Parathyroid adenoma (tissue), 2 donors: ENCODE measurements around the gene AGAP1.

ENCODE experiments used
- H2AFZ ChIP-seq: fragments of 300-600 bp; sonication (generic); one replicate; pipeline ENCODE4 v1.7.0; 2017; ENCODE audit warnings: antibody characterized with exemption, mild to moderate bottlenecking
- H3K27ac ChIP-seq: fragments of 300-600 bp; sonication (generic); one replicate; pipeline ENCODE4 v1.7.0; 2017
- H3K27me3 ChIP-seq: fragments of 300-600 bp; sonication (generic); one replicate; pipeline ENCODE4 v1.7.0; 2017; ENCODE audit warnings: low read length; ENCODE audit not compliant: control insufficient read depth, insufficient read depth
- H3K36me3 ChIP-seq: fragments of 300-600 bp; sonication (generic); one replicate; pipeline ENCODE4 v1.7.0; 2017; ENCODE audit warnings: low read length; ENCODE audit not compliant: control insufficient read depth, insufficient read depth
- H3K4me1 ChIP-seq: fragments of 300-600 bp; sonication (generic); one replicate; pipeline ENCODE4 v1.7.0; 2017; ENCODE audit warnings: control low read depth
- H3K4me2 ChIP-seq: fragments of 300-600 bp; sonication (generic); one replicate; pipeline ENCODE4 v1.7.0; 2017; ENCODE audit warnings: low read length
- H3K4me3 ChIP-seq: fragments of 300-600 bp; sonication (generic); one replicate; pipeline ENCODE4 v1.7.0; 2017; ENCODE audit warnings: low read depth, low read length
- H3K79me2 ChIP-seq: fragments of 300-600 bp; sonication (generic); one replicate; pipeline ENCODE4 v1.7.0; 2017; ENCODE audit warnings: control low read depth
- H3K9ac ChIP-seq: fragments of 300-600 bp; sonication (generic); one replicate; pipeline ENCODE4 v1.7.0; 2017; ENCODE audit warnings: mild to moderate bottlenecking
- H3K9me3 ChIP-seq: fragments of 300-600 bp; sonication (generic); one replicate; pipeline ENCODE4 v1.7.0; 2017; ENCODE audit warnings: low read length; ENCODE audit not compliant: control insufficient read depth
- CTCF ChIP-seq: fragments of 300-600 bp; sonication (generic); IDR thresholded peaks from one replicate; pipeline ENCODE4 v1.7.0; 2017; ENCODE audit warnings: antibody characterized with exemption, mild to moderate bottlenecking
- donor health status: primary hyperparathyroidism.

Gene AGAP1

DNA sequence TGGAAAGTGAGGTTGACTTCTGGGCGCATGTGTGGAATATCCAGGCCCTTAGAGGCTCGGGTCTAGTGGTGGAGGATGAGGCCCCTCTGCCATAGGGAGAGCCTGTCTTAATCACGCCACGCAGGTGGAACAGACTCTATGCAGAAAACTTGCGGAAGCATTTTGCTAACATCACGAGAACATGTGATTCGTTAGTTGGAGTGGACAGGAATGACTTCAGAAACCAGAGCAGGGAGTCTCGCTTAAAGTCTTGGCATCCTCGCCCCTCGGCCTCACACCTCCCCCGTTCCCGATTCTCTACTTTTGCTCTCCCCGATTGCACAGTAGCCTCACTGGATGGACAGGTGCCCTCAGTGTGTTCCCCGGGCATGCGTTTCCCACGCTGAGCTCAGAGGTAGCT lies 340.9 kb downstream of the AGAP1 start:
- Histone ChIP-seq H3K27me3 (no peaks in the 10 kb centered on the region), H3K4me2 (no peak overlapping the region), H3K27ac (no peak overlapping the region), H3K9me3 (no peaks in the 10 kb centered on the region), H3K4me3 (no peak overlapping the region), H3K4me1 (no peaks in the 10 kb centered on the region), H3K79me2 (peaks cover 3% of the 10 kb centered on the region), H2AFZ (no peak overlapping the region), H3K9ac (no peak overlapping the region), H3K36me3 (no peaks in the 10 kb centered on the region)
- no peak for TF ChIP-seq CTCF

DNA sequence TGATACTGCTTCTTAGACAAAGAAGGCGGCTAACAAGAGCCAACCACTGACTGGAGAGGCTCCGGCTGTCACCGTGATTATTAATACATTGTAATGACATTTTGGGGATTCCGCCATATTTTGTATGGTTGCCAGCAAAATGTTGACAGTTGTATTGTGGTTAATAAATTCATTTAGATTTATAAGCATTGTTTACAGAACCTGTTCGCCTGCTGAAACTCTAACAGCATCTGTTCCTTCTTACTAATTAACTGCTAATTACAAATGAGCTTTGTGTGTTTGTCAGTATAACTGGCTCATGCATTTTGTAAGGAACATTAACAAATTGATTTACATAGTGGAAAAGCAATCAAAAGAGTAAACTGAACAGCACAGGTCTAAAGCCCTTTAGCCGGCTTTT lies 342.0 kb downstream of the AGAP1 start:
- H3K27me3 ChIP-seq: no peaks in the 10 kb centered on the region
- H3K79me2 ChIP-seq: peaks cover 3% of the 10 kb centered on the region
- H3K36me3 ChIP-seq: no peaks in the 10 kb centered on the region
- no peaks in the 10 kb centered on the region for H3K9me3 ChIP-seq
- no peaks in the 10 kb centered on the region for H3K4me1 ChIP-seq
- TF ChIP-seq CTCF: no peak
- no peak overlapping the region for H3K4me3 ChIP-seq
- H3K9ac ChIP-seq: no peak overlapping the region
- H3K27ac ChIP-seq: no peak overlapping the region
- no peak overlapping the region for H2AFZ ChIP-seq
- H3K4me2 ChIP-seq: no peak overlapping the region

DNA sequence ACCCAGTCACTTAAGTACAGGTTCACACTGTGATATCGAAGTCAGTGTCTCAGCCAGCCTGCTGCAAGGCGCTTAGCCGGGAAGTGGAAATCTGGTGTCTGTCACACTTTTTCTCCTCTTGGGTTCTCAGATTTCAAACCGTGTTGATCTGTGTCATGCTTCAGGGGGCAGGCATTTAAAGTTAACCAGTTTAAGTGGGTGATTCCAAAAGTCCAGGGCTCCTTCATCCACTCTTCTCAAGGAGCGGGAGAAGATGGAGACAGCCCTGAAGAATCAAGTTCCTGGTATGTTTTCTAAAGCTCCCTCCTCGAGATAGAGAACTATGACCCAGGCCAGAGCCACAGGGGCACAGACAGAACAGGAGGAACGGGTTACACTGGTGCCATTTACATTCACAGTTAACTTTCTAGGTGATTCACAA lies 342.7 kb downstream of the AGAP1 start:
- Histone ChIP-seq H3K4me3 (no peak overlapping the region), H3K27me3 (no peaks in the 10 kb centered on the region), H3K9me3 (no peaks in the 10 kb centered on the region), H3K36me3 (no peaks in the 10 kb centered on the region), H3K4me1 (no peaks in the 10 kb centered on the region), H2AFZ (no peak overlapping the region), H3K9ac (no peak overlapping the region), H3K4me2 (no peak overlapping the region), H3K79me2 (peaks cover 3% of the 10 kb centered on the region), H3K27ac (no peak overlapping the region)
- no peak for TF ChIP-seq CTCF

GRCh38 chr2:235839226-235839625 lies 345.4 kb downstream of the AGAP1 start:
- no peak overlapping the region for H2AFZ ChIP-seq
- no peaks in the 10 kb centered on the region for H3K9me3 ChIP-seq
- H3K27ac ChIP-seq: no peak overlapping the region
- no peaks in the 10 kb centered on the region for H3K27me3 ChIP-seq
- no peaks in the 10 kb centered on the region for H3K4me1 ChIP-seq
- no peaks in the 10 kb centered on the region for H3K36me3 ChIP-seq
- peaks cover under 1% of the 10 kb centered on the region for H3K79me2 ChIP-seq
- H3K4me3 ChIP-seq: no peak overlapping the region
- H3K9ac ChIP-seq: no peak overlapping the region
- no peak overlapping the region for H3K4me2 ChIP-seq
- TF ChIP-seq CTCF: no peak

- no peak overlapping the region for H3K9ac ChIP-seq
- no peaks in the 10 kb centered on the region for H3K4me1 ChIP-seq
- H3K79me2 ChIP-seq: no peaks in the 10 kb centered on the region
- H3K27me3 ChIP-seq: no peaks in the 10 kb centered on the region
- no peak overlapping the region for H3K4me3 ChIP-seq
- no peak overlapping the region for H3K27ac ChIP-seq
- H3K4me2 ChIP-seq: no peak overlapping the region
- no peak for TF ChIP-seq CTCF
- H3K9me3 ChIP-seq: no peaks in the 10 kb centered on the region
- H3K36me3 ChIP-seq: no peaks in the 10 kb centered on the region
- no peak overlapping the region for H2AFZ ChIP-seq
These were observed 346.1 kb downstream of the AGAP1 start for GRCh38 chr2:235839974-235840373.
